Measurements from ENCODE around the gene DNALI1. TPM values are rescaled to one million over a fixed set of nuclear protein-coding genes. Genes with fewer than 3 reads are reported as not detected.
A peak's percentile ranks its signal among the peaks of the same experiment; 100 is the strongest.
"Not testable (repeated sequence)": the region's sequence is repeated elsewhere in the genome, so short reads cannot be mapped to it uniquely, and the experiment has no call there.

Gene DNALI1
- total RNA-seq, 4 donors from 2014 or later = 1.6 to 6.6 (median 3.7) TPM; not detected in 1

DNA sequence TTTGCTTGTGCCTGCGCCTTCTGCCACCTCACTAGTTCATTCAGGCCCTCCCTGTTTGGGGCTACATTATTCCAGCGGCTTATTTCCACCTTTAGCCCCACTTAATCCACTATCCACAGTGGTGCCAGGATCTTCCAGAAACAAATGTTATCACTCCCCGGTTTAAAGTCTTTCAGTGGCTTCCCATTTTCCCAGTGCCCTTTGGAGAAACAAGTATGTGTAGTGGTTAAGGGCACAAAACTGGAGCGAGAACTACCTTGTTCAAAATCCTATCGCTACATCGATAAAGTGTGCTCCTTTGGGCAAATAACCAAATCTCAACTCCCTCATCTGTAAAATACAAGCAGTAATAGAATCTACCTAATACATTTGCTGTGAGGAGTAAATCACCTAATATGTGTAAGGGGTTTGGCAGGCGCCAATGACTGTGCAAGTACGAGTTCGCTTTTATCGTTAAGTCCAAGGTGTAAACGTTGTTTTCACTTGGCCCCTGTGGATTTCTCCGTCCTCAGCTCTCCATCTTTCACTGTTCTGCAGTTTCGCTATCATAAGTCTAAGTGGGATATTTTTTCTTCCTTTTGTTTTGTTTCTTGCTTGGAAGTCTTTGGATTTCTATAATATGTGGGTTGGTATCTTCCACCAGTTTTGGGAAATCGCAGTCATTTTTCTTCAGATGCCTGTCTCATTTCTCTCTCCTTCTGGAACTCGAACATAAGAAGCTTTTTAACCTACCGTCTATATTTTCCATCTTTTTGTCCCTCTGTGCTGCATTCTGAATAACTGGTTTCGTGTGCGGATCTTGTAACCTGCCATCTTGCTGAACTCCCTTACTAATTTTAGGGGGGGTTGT, 41.3 kb upstream of the DNALI1 start:
- intact Hi-C loops (cut with DNase I; ENCODE audit: low total_unique reads) = no loop called here
- no peak for TF ChIP-seq POLR2A (IDR thresholded peaks at IDR 0.05)
- no peak for TF ChIP-seq CTCF (IDR thresholded peaks at IDR 0.05)
- no peak for TF ChIP-seq EP300 (IDR thresholded peaks at IDR 0.05; ENCODE audit: low read depth)
- no peak for TF ChIP-seq POLR2AphosphoS5 (IDR thresholded peaks at IDR 0.05)
- peak overlapping the region; percentile 73 to 96 (median 92) for H3K4me3 ChIP-seq

DNA sequence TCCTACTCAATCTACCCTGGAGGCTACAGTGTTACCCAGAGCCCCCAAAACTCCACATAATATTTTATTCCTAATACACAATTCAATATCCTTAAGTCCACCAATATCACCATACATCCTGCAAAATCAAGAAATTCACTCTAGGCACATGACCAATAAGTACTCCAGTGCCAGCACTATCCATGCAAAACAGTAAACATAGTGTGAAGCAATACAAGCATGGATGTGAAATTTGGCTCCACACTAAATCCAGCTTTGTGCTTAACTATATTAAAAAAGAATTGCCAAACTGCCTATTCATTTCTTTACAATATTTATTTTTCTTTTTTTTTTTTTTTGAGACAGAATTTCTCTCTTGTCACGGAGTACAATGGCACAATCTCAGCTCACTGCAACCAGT, 39.2 kb upstream of the DNALI1 start:
- TF ChIP-seq CTCF (IDR thresholded peaks at IDR 0.05) (no peak), POLR2A (IDR thresholded peaks at IDR 0.05) (no peak), EP300 (IDR thresholded peaks at IDR 0.05; ENCODE audit: low read depth) (no peak), POLR2AphosphoS5 (IDR thresholded peaks at IDR 0.05) (no peak)
- H3K9me3 ChIP-seq = no peaks in the 10 kb centered on the region
- 91 to 100% methylated on average over 1 of the region's 1 CpG for WGBS, 2 donors (ENCODE audit: low coverage in 1 of 2)
- H3K36me3 ChIP-seq = no peaks in the 10 kb centered on the region
- no peak overlapping the region for H3K27ac ChIP-seq
- intact Hi-C loops (cut with DNase I; ENCODE audit: low total_unique reads) = no loop called here
- DNase-seq = no peak
- peaks cover 10 to 21% (median 13%) of the 10 kb centered on the region in 4 donors for H3K4me1 ChIP-seq
- no peaks in the 10 kb centered on the region for H3K27me3 ChIP-seq
- in situ Hi-C loops (cut with MboI; ENCODE audit: low pct_ligation_motif_present in 1 of 4, low pct_unique_long_range_greater_than_20kb in 1 of 4, low sequenced_read_pairs in 3 of 4) = no loop called here
- no peak overlapping the region for H3K4me3 ChIP-seq

More for the DNA sequence above, 41.3 kb upstream of the DNALI1 start:
- no peaks in the 10 kb centered on the region for H3K36me3 ChIP-seq
- WGBS, 2 donors (ENCODE audit: low coverage in 1 of 2) = 76 to 96% methylated on average over 14 to 18 of the region's 18 CpGs
- no peaks in the 10 kb centered on the region for H3K27me3 ChIP-seq
- H3K4me1 ChIP-seq = peaks cover 10 to 26% (median 13%) of the 10 kb centered on the region in 4 donors
- no peak for DNase-seq
- no peaks in the 10 kb centered on the region for H3K9me3 ChIP-seq
- in situ Hi-C loops (cut with MboI; ENCODE audit: low pct_ligation_motif_present in 1 of 4, low pct_unique_long_range_greater_than_20kb in 1 of 4, low sequenced_read_pairs in 3 of 4) = no loop called here
- peak overlapping the region; percentile 95 to 98 (median 98) for H3K27ac ChIP-seq

GRCh38 chr1:37518241-37518640, 38.5 kb upstream of the DNALI1 start:
- intact Hi-C loops (cut with DNase I; ENCODE audit: low total_unique reads); in situ Hi-C loops (cut with MboI; ENCODE audit: low pct_ligation_motif_present in 1 of 4, low pct_unique_long_range_greater_than_20kb in 1 of 4, low sequenced_read_pairs in 3 of 4); H3K27ac ChIP-seq; H3K27me3 ChIP-seq; DNase-seq; H3K4me3 ChIP-seq; H3K9me3 ChIP-seq; H3K36me3 ChIP-seq: not testable (repeated sequence)
- WGBS, 2 donors (ENCODE audit: low coverage in 1 of 2) = 92% methylated on average over 21 of the region's 31 CpGs; no CpG with 5 or more reads in 1 of the 2 donors
- peaks cover 10 to 14% (median 12%) of the 10 kb centered on the region in 4 donors for H3K4me1 ChIP-seq

GRCh38 chr1:37518929-37519328, 37.8 kb upstream of the DNALI1 start:
- H3K27me3 ChIP-seq; intact Hi-C loops (cut with DNase I; ENCODE audit: low total_unique reads); in situ Hi-C loops (cut with MboI; ENCODE audit: low pct_ligation_motif_present in 1 of 4, low pct_unique_long_range_greater_than_20kb in 1 of 4, low sequenced_read_pairs in 3 of 4); DNase-seq; H3K27ac ChIP-seq; H3K36me3 ChIP-seq; H3K4me1 ChIP-seq; H3K9me3 ChIP-seq: not testable (repeated sequence)
- WGBS, 2 donors (ENCODE audit: low coverage in 1 of 2) = 84 to 85% methylated on average over 3 to 15 of the region's 15 CpGs
- peak overlapping the region in 1 of 4 donors; percentile 16 for H3K4me3 ChIP-seq

- H3K27me3 ChIP-seq = no peaks in the 10 kb centered on the region
- peaks cover 4 to 7% (median 5%) of the 10 kb centered on the region in 4 donors for H3K4me1 ChIP-seq
- H3K36me3 ChIP-seq = no peaks in the 10 kb centered on the region
- H3K9me3 ChIP-seq = no peaks in the 10 kb centered on the region
- intact Hi-C loops (cut with DNase I; ENCODE audit: low total_unique reads) = no loop called here
- in situ Hi-C loops (cut with MboI; ENCODE audit: low pct_ligation_motif_present in 1 of 4, low pct_unique_long_range_greater_than_20kb in 1 of 4, low sequenced_read_pairs in 3 of 4) = no loop called here
- no peak overlapping the region for H3K27ac ChIP-seq
- no peak overlapping the region for H3K4me3 ChIP-seq
- TF ChIP-seq EP300 (IDR thresholded peaks at IDR 0.05; ENCODE audit: low read depth) = no peak
- no peak for TF ChIP-seq POLR2AphosphoS5 (IDR thresholded peaks at IDR 0.05)
- TF ChIP-seq CTCF (IDR thresholded peaks at IDR 0.05) = no peak
- TF ChIP-seq POLR2A (IDR thresholded peaks at IDR 0.05) = no peak
- DNase-seq = no peak
Observed at GRCh38 chr1:37519613-37520012, 37.1 kb upstream of the DNALI1 start.

DNA sequence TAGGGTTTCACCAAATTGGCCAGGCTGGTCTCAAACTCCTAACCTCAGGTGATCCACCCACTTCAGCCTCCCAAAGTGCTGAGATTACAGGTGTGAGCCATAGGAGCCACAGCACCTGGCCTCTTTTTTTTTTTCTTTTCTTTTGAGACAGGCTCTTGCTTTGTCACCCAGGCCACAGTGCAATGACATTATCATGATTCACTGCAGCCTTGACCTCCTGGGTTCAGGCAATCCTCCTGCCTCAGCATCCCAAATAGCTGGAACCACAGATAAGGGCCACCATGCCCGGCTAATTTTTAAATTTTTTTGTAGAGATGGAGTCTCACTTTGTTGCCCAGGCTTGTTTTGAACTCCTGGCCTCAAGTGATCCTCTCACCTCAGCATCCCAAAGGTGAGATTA, 26.9 kb upstream of the DNALI1 start:
- H3K36me3 ChIP-seq; H3K27me3 ChIP-seq; intact Hi-C loops (cut with DNase I; ENCODE audit: low total_unique reads); in situ Hi-C loops (cut with MboI; ENCODE audit: low pct_ligation_motif_present in 1 of 4, low pct_unique_long_range_greater_than_20kb in 1 of 4, low sequenced_read_pairs in 3 of 4); H3K9me3 ChIP-seq; DNase-seq; H3K27ac ChIP-seq; H3K4me3 ChIP-seq: not testable (repeated sequence)
- H3K4me1 ChIP-seq = peaks cover 0 to 13% (median 7%) of the 10 kb centered on the region in 4 donors
- 80 to 89% methylated on average over 1 of the region's 1 CpG for WGBS, 2 donors (ENCODE audit: low coverage in 1 of 2)

- H3K27ac ChIP-seq; H3K27me3 ChIP-seq; H3K4me3 ChIP-seq; H3K9me3 ChIP-seq; intact Hi-C loops (cut with DNase I; ENCODE audit: low total_unique reads); DNase-seq; in situ Hi-C loops (cut with MboI; ENCODE audit: low pct_ligation_motif_present in 1 of 4, low pct_unique_long_range_greater_than_20kb in 1 of 4, low sequenced_read_pairs in 3 of 4): not testable (repeated sequence)
- WGBS, 2 donors (ENCODE audit: low coverage in 1 of 2) = 95 to 100% methylated on average over 1 to 4 of the region's 4 CpGs
- peaks cover 0 to 13% (median 7%) of the 10 kb centered on the region in 4 donors for H3K4me1 ChIP-seq
- peaks cover 0 to 19% (median 7%) of the 10 kb centered on the region in 4 donors for H3K36me3 ChIP-seq
Observed at GRCh38 chr1:37532418-37533156, 24.2 kb upstream of the DNALI1 start.

All from transverse colon (tissue), 4 donors.